ENCODE measurements around the gene AP1G2.

- TF ChIP-seq CTCF (conservative IDR thresholded peaks at IDR 0.05; ENCODE audit: low read depth, low read length) = no peak
- TF ChIP-seq EZH2phosphoT487 (IDR thresholded peaks at IDR 0.05; ENCODE audit: borderline replicate concordance, low read length) = no peak
- no peak for TF ChIP-seq EZH2 (IDR thresholded peaks at IDR 0.05; ENCODE audit: low read length, unreplicated experiment)
Measured at GRCh38 chr14:23557521-23557920, 10.1 kb downstream of the AP1G2 start.

All from PC-3 (cell line).